GM12878 (cell line): Measurements from ENCODE around the gene ZNF124. TPM values are rescaled to one million over a fixed set of nuclear protein-coding genes. Genes with fewer than 3 reads are reported as not detected.

Experiments
- ATAC-seq: fragments of 200-7000 bp; cut with Tn5 transposase; 3 replicates; pipeline ENCODE4 v1.9.1; 2020; ENCODE audit warnings: mild to moderate bottlenecking, moderate library complexity
- BruUV-seq: library from RNA; stranded (reverse); fragments of 400-500 nt; replicated peaks from 2 replicates; lab custom pipeline; 2021; lab: Mats Ljungman, UMichigan
- CTCF ChIA-PET: fragments of 300-600 bp; sonication (Branson Sonifier 250); formaldehyde crosslinking; extraction: SDS; loops from one replicate; lab custom pipeline; 2021; ENCODE audit warnings: inconsistent platforms; lab: Yijun Ruan, JAX
- POLR2A ChIA-PET: fragments of 350-600 bp; formaldehyde crosslinking; extraction: SDS; loops from one replicate; lab custom pipeline; 2021; ENCODE audit warnings: inconsistent platforms; lab: Charles Lee
- RAD21 ChIA-PET: fragments of 300-600 bp; sonication (Branson Sonifier 250); formaldehyde crosslinking; loops from one replicate; lab custom pipeline; 2023; ENCODE audit warnings: antibody characterized with exemption; ENCODE audit not compliant: unreplicated experiment; lab: Charles Lee
- SMC1A ChIA-PET: fragments of 300-600 bp; sonication (Branson Sonifier 250); formaldehyde crosslinking; loops from one replicate; lab custom pipeline; 2023; ENCODE audit not compliant: unreplicated experiment, uncharacterized antibody; lab: Charles Lee
- DNase-seq: peaks from one replicate; pipeline ENCODE4 v3.0.0-alpha.2; 2011; ENCODE audit warnings: low read depth, low spot score
- FAIRE-seq: peaks from 3 replicates; lab custom pipeline; 2011; peaks lifted over from hg19 to GRCh38; lab: Jason Lieb, UNC
- H2AFZ ChIP-seq: 2 replicates; pipeline ENCODE4 v1.6.0; 2011; ENCODE audit warnings: low read depth, low read length, control low read depth; ENCODE audit not compliant: control insufficient read depth
- H3K27ac ChIP-seq: 2 replicates; pipeline ENCODE4 v1.5.1; 2011; ENCODE audit warnings: control low read depth; ENCODE audit not compliant: control insufficient read depth, insufficient read depth
- H3K27me3 ChIP-seq, 2 experiments: replicated peaks in 1 of 2; 2 replicates each; pipeline versions ENCODE4 v1.6.0 to v1.6.1; 2011; ENCODE audit warnings: low read length in 1 of 2; ENCODE audit not compliant: control insufficient read depth in 2 of 2, insufficient read depth in 2 of 2
- H3K36me3 ChIP-seq, 2 experiments: 2 replicates each; pipeline ENCODE4 v1.5.1; 2011; ENCODE audit warnings: low read length in 1 of 2; ENCODE audit not compliant: control insufficient read depth in 2 of 2, insufficient read depth in 2 of 2
- H3K4me1 ChIP-seq: 2 replicates; pipeline ENCODE4 v1.6.1; 2011; ENCODE audit warnings: mild to moderate bottlenecking, low read length, moderate library complexity, mixed read lengths; ENCODE audit not compliant: control insufficient read depth, insufficient read depth
- H3K4me2 ChIP-seq: 2 replicates; pipeline ENCODE4 v1.6.0; 2011; ENCODE audit warnings: control low read depth; ENCODE audit not compliant: control insufficient read depth, insufficient read depth
- H3K4me3 ChIP-seq: fragments of 200-600 bp; sonication (generic); 2 replicates; pipeline ENCODE4 v1.5.1; 2016
- H3K79me2 ChIP-seq: 2 replicates; pipeline ENCODE4 v1.6.0; 2011; ENCODE audit warnings: low read length; ENCODE audit not compliant: control insufficient read depth, insufficient read depth
- H3K9ac ChIP-seq: 2 replicates; pipeline ENCODE4 v1.8.0; 2011; ENCODE audit warnings: low read length, control low read depth, mixed read lengths; ENCODE audit not compliant: control insufficient read depth, insufficient read depth
- H3K9me3 ChIP-seq: replicated peaks from 3 replicates; pipeline ENCODE4 v1.5.1; 2011; ENCODE audit warnings: mild to moderate bottlenecking, low read length; ENCODE audit not compliant: control insufficient read depth, insufficient read depth
- H4K20me1 ChIP-seq: 2 replicates; pipeline ENCODE4 v1.6.0; 2011; ENCODE audit not compliant: control insufficient read depth, insufficient read depth
- EZH2 ChIP-seq: IDR thresholded peaks from 2 replicates; pipeline ENCODE4 v1.6.1; 2012; ENCODE audit warnings: low read depth, mild to moderate bottlenecking, control low read depth, inconsistent platforms, low read length, borderline replicate concordance; ENCODE audit not compliant: control insufficient read depth
- HDAC6 ChIP-seq: fragments of 200-600 bp; sonication (generic); IDR thresholded peaks from one replicate; pipeline ENCODE4 v1.8.0; 2017; ENCODE audit warnings: antibody characterized with exemption; ENCODE audit not compliant: unreplicated experiment
- NFYB ChIP-seq: IDR thresholded peaks from 2 replicates; pipeline ENCODE4 v1.6.1; 2011; ENCODE audit warnings: low read depth, mild to moderate bottlenecking, low read length, improper control_type of control experiment, moderate library complexity; ENCODE audit not compliant: insufficient read depth
- POU2F2 ChIP-seq: IDR thresholded peaks from 3 replicates; pipeline ENCODE4 v1.6.1; 2011; ENCODE audit warnings: low read depth, mild to moderate bottlenecking, low read length, borderline replicate concordance
- SIX5 ChIP-seq: IDR thresholded peaks from 2 replicates; pipeline ENCODE4 v1.6.1; 2011; ENCODE audit warnings: mild to moderate bottlenecking, low read depth, low read length, moderate library complexity; ENCODE audit not compliant: severe bottlenecking
- SPI1 ChIP-seq: IDR thresholded peaks from 2 replicates; pipeline ENCODE4 v1.6.1; 2011; ENCODE audit warnings: low read depth, mild to moderate bottlenecking, low read length, moderate library complexity, borderline replicate concordance; ENCODE audit not compliant: insufficient read depth
- SREBF1 ChIP-seq: IDR thresholded peaks from 2 replicates; pipeline ENCODE4 v1.6.1; 2012; ENCODE audit warnings: mild to moderate bottlenecking, low read length
- TARDBP ChIP-seq: IDR thresholded peaks from 2 replicates; pipeline ENCODE4 v1.6.1; 2016; ENCODE audit warnings: borderline replicate concordance
- WGBS: methylation state at CpG from one replicate; pipeline ENCODE4 v1.1.6; 2016; ENCODE audit warnings: low lambda C conversion rate; ENCODE audit not compliant: insufficient replicate concordance, insufficient coverage; ENCODE audit errors: missing lambda C conversion rate; 5-methylcytosine and 5-hydroxymethylcytosine counted together
- in situ Hi-C: fragments of 300-500 bp; cut with MboI; formaldehyde crosslinking; loops from 9 replicates; pipeline ENCODE4 v1.14.3; 2018; ENCODE audit warnings: mixed read lengths
- intact Hi-C: fragments of 100-400 bp; cut with micrococcal nuclease; formaldehyde crosslinking; loops from one replicate; pipeline ENCODE4 v1.14.2; 2022; ENCODE audit not compliant: unreplicated experiment
- polyA plus RNA-seq, 11 experiments: library from polyadenylated mRNA; depleted of rRNA in 4 of 11; unstranded in 6 of 11; stranded (reverse) in 5 of 11; fragments of >200 nt; fragmentation: Nextera tagmentation in 4 of 11; fragmentation: Illumina TruSeq in 1 of 11; extraction: Ambion mirVana in 4 of 11; extraction: Trizol in 1 of 11; gene quantifications; 1 replicate in 1 of 11; 2 replicates in 10 of 11; pipeline versions ENCODE4 v1.2.1 to v1.2.3, GENCODE V29; 2011 to 2016; ENCODE audit warnings: inconsistent platforms in 2 of 11, missing spikeins in 2 of 11, low read depth in 1 of 11
- total RNA-seq, 4 experiments: library from RNA; depleted of rRNA in 3 of 4; stranded (reverse); fragments of >200 nt in 3 of 4; fragmentation: Illumina TruSeq in 1 of 4; extraction: Trizol in 1 of 4; gene quantifications; 2 replicates each; pipeline versions ENCODE4 v1.2.1 to v1.2.3, GENCODE V29; 2013 to 2021
- TF ChIP-seq, protein P1 (sequence below): fragments of 450-650 bp; IDR thresholded peaks from 2 replicates; pipeline ENCODE4 v1.6.1; 2017; ENCODE audit warnings: mild to moderate bottlenecking, moderate library complexity

The ZNF124 gene
- total and polyA plus RNA-seq, 10 of the 15 experiments (the other 5 are each of a cell fraction or from before 2014, with no cell fraction given), result 6.8 to 37.5 (median 12.5) TPM

DNA sequence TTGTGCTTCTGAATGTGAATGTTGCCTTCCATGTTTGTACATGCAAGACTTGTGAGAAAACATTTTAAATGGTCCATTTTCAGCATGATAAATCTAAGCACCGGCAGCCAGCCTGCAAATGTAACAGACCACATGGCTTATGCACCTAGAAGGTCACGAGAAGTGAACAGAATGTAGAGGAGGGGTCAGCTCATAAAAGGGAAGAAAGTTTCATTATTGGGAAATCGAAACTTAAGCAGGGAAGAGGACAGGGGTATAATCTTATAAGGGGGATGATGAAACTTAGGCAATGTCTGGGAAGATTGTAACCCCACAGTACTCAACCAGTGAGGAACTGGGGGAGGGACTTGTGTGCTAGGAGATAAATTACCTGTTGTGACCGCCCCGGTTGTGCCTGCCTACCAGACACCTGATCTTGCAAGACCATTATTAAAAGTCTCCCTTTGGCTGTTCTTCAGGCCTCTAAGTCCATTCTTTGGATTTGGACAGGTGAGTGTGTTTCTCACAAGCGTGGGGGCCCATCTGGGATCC, 46.4 kb upstream of the ZNF124 start:
- H3K27ac ChIP-seq, result no peak overlapping the region
- no peaks in the 10 kb centered on the region for H3K27me3 ChIP-seq
- BruUV-seq, result no TSS peak
- intact Hi-C loops, result loop anchor here (10.0 kb wide), 1 partner anchor 267 kb away; no protein-coding TSS in a partner anchor
- POLR2A ChIA-PET, result no interaction called here
- H4K20me1 ChIP-seq, result no peaks in the 10 kb centered on the region
- CTCF ChIA-PET, result no interaction called here
- no peak for FAIRE-seq
- H3K4me2 ChIP-seq, result no peak overlapping the region
- no peaks in the 10 kb centered on the region for H3K36me3 ChIP-seq
- H3K79me2 ChIP-seq, result no peaks in the 10 kb centered on the region
- DNase-seq, result no peak
- WGBS, result 45% methylated on average over 6 of the region's 6 CpGs
- in situ Hi-C loops, result no loop called here
- H3K9ac ChIP-seq, result no peak overlapping the region
- RAD21 ChIA-PET, result no interaction called here
- H2AFZ ChIP-seq, result no peak overlapping the region
- H3K4me1 ChIP-seq, result 0 out of 2 replicates have a peak, but pooled peaks cover 2% of the 10 kb centered on the region
- no peak overlapping the region for H3K4me3 ChIP-seq
- ATAC-seq, result no peak
- SMC1A ChIA-PET, result no interaction called here
- no peaks in the 10 kb centered on the region; the same call in 2 of the 3 replicates for H3K9me3 ChIP-seq
- TF ChIP-seq, protein P1, sequence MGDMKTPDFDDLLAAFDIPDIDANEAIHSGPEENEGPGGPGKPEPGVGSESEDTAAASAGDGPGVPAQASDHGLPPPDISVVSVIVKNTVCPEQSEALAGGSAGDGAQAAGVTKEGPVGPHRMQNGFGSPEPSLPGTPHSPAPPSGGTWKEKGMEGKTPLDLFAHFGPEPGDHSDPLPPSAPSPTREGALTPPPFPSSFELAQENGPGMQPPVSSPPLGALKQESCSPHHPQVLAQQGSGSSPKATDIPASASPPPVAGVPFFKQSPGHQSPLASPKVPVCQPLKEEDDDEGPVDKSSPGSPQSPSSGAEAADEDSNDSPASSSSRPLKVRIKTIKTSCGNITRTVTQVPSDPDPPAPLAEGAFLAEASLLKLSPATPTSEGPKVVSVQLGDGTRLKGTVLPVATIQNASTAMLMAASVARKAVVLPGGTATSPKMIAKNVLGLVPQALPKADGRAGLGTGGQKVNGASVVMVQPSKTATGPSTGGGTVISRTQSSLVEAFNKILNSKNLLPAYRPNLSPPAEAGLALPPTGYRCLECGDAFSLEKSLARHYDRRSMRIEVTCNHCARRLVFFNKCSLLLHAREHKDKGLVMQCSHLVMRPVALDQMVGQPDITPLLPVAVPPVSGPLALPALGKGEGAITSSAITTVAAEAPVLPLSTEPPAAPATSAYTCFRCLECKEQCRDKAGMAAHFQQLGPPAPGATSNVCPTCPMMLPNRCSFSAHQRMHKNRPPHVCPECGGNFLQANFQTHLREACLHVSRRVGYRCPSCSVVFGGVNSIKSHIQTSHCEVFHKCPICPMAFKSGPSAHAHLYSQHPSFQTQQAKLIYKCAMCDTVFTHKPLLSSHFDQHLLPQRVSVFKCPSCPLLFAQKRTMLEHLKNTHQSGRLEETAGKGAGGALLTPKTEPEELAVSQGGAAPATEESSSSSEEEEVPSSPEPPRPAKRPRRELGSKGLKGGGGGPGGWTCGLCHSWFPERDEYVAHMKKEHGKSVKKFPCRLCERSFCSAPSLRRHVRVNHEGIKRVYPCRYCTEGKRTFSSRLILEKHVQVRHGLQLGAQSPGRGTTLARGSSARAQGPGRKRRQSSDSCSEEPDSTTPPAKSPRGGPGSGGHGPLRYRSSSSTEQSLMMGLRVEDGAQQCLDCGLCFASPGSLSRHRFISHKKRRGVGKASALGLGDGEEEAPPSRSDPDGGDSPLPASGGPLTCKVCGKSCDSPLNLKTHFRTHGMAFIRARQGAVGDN, result no peak
- TF ChIP-seq TARDBP, result no peak
- no peak for TF ChIP-seq SIX5
- TF ChIP-seq HDAC6, result no peak
- no peak for TF ChIP-seq POU2F2
- no peak for TF ChIP-seq NFYB
- TF ChIP-seq EZH2, result no peak
- TF ChIP-seq SREBF1, result no peak
- TF ChIP-seq SPI1, result no peak
- TF ChIP-seq, all 136 proteins: peak for 0
